Transverse colon (tissue), 3 donors: ENCODE measurements around the gene FAM107B.

Source experiments
- CTCF ChIP-seq, 5 experiments: fragments of 200-600 bp in 3 of 5; fragments of 450-650 bp in 2 of 5; sonication (generic) in 3 of 5; IDR thresholded peaks; 1 replicate in 2 of 5; 2 replicates in 3 of 5; pipeline ENCODE4 v1.5.1; 2016 to 2017; ENCODE audit warnings: antibody characterized with exemption in 5 of 5, inconsistent platforms in 3 of 5, mild to moderate bottlenecking in 2 of 5, moderate library complexity in 1 of 5
- EP300 ChIP-seq: sonication (generic); formaldehyde crosslinking; IDR thresholded peaks from one replicate; pipeline ENCODE4 v1.6.1; 2017; ENCODE audit warnings: antibody characterized with exemption, low read depth

- TF ChIP-seq CTCF (IDR thresholded peaks at IDR 0.05): no peak
- TF ChIP-seq EP300: no peak
These were observed 217.1 kb downstream of the FAM107B start for GRCh38 chr10:14557567-14557966.
